SU-DHL-6 (cell line): ENCODE results near the gene SGCA.

Experiments used
- EZH2phosphoT487 ChIP-seq: fragments of 200-600 bp; sonication (generic), shearing (Covaris generic); conservative IDR thresholded peaks from 2 replicates; pipeline ENCODE4 v1.6.1; 2018; ENCODE audit warnings: mild to moderate bottlenecking, antibody characterized with exemption, low read length, moderate library complexity, mixed read lengths
- TF ChIP-seq, protein P1 (sequence below): fragments of 200-600 bp; sonication (generic); IDR thresholded peaks from one replicate; pipeline ENCODE4 v1.5.1; 2017; ENCODE audit warnings: antibody characterized with exemption, mild to moderate bottlenecking, low read length, moderate library complexity; ENCODE audit not compliant: insufficient read depth, poor library complexity, severe bottlenecking

DNA sequence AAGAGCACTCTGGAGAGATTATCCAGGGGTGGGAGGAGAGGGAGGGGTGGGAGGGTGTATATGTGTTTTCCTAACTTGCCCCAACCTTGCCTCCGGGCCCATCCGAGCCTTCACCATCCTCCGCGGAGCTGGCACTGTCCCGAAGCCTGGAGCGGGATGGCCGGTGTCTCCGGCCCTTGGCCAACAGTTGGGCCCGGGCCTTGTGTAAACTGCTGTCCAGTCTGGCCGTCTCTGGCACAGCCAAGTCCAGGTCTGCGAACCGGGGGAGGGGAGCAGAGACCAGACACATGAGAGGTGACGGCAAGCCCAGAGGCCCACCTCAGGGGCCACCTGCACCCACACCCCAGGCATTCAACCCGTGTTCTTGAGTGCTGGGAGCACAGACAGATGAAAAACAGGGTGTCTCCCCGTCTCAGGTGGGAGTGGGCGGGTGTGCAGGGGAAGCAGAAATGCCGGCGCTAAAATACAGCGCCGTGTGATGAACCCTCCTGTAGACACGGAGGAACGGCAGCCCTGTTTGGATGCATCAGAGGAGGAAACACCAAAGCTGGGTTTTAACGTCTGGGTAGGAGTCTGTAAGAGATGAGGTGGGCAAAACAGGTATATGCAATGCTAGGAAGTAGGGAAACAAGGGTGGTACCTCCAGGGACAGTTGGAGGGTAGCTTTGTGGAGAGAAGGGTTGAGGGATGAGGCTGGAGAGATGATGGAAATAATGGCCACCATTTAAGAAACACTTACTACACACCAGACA, 47.6 kb upstream of the SGCA start:
- TF ChIP-seq, protein P1, sequence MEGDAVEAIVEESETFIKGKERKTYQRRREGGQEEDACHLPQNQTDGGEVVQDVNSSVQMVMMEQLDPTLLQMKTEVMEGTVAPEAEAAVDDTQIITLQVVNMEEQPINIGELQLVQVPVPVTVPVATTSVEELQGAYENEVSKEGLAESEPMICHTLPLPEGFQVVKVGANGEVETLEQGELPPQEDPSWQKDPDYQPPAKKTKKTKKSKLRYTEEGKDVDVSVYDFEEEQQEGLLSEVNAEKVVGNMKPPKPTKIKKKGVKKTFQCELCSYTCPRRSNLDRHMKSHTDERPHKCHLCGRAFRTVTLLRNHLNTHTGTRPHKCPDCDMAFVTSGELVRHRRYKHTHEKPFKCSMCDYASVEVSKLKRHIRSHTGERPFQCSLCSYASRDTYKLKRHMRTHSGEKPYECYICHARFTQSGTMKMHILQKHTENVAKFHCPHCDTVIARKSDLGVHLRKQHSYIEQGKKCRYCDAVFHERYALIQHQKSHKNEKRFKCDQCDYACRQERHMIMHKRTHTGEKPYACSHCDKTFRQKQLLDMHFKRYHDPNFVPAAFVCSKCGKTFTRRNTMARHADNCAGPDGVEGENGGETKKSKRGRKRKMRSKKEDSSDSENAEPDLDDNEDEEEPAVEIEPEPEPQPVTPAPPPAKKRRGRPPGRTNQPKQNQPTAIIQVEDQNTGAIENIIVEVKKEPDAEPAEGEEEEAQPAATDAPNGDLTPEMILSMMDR, result no peak
- TF ChIP-seq EZH2phosphoT487, result no peak
